ENCODE results near the gene UGT1A6.
"Not testable (repeated sequence)": the region's sequence is repeated elsewhere in the genome, so short reads cannot be mapped to it uniquely, and the experiment has no call there.

UGT1A6 gene

GRCh38 chr2:233714121-233714520, 21.4 kb downstream of the UGT1A6 start:
- DNase-seq (ENCODE audit: low read depth in 1 of 2, low spot score in 1 of 2) = no peak

- DNase-seq (ENCODE audit: low read depth in 1 of 2, low spot score in 1 of 2) = no peak
Observed at GRCh38 chr2:233718552-233718951, 25.9 kb downstream of the UGT1A6 start, which contains the start of gene UGT1A4. Gene UGT1A4, plus strand, starts transcription at chr2:233718736. Its CDS starts 85 bp downstream, at chr2:233718821.

DNA sequence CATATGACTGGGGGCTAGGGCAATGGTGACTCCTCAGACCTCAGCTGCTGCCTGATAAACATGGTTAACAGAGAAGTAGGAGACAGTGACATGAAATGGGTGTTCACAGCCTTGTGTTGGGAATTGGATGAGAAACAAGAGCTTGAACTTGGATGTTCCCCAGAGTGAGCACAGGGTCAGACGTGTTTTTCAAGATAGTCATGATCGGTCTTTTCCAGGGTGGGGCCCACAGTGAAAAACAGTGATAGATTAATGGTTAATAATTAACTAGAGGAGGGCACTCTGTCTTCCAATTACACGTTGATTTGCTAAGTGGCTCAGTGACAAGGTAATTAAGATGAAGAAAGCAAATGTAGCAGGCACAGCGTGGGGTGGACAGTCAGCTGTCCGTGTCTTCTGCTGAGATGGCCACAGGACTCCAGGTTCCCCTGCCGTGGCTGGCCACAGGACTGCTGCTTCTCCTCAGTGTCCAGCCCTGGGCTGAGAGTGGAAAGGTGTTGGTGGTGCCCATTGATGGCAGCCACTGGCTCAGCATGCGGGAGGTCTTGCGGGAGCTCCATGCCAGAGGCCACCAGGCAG, 36.1 kb downstream of the UGT1A6 start, which contains the start of gene UGT1A3:
UGT1A3 (plus strand) TSS at position 320 of the 579 bp plus-strand sequence; CDS start at position 405, 85 bp downstream.
- no peak for DNase-seq (ENCODE audit: low read depth in 1 of 2, low spot score in 1 of 2)

- DNase-seq (ENCODE audit: low read depth in 1 of 2, low spot score in 1 of 2) = not testable (repeated sequence)
Observed at GRCh38 chr2:233736868-233737653, 44.4 kb downstream of the UGT1A6 start.

DNA sequence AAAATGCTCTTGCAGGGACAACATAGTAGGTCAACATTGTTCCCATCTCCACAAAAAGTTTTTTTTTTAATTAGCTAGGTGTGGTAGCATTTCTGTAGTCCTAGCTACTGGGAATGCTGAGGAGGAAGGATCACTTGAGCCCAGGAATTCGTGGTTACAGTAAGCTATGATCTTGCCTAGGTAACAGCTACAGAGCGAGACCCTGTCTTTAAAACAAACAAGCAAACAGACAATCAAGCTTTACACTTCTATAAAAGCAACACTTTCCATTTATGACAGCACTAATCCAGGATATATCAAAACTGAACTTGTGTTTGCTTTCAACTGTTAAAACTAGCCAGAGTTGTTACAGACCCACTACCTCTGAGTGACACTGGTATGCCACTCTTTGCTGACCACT, 48.2 kb downstream of the UGT1A6 start:
- no peak for DNase-seq (ENCODE audit: low read depth in 1 of 2, low spot score in 1 of 2)

DNA sequence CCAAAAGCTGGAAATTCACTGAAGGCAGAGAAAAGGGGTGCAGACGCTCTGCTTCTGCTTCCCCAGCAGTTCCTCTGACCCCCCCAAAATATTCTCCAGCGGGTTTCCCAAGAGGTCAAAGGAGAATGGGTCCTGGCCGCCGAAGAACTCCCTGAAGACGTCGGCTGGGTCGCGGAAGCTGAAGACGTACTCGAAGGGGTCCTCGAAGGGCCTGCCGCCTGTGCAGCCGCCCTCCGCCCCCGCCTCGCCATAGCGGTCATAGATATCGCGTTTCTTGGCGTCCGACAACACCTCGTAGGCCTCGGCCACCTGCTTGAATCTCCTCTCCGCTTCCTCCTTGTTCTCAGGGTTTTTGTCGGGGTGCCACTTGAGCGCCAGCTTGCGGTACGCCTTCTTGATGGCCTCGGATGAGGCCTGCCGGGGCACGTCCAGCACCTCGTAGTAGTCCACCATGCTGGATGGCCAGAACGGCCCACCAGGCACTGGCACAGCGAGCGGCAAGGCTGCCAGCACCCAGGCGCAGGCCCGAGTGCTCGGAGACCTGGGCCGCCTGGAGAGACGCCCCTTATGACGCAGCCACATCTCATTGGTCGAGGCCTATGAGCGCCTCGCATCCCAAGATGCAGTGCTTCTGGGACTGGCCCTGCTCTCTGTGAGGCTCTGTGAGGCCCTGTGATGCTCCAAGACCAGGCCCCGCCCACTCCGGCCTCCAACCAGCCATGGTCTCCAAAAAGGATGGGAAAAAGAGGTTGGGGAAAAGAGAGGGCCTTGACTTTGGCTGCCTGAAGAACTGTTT, 51.0 kb downstream of the UGT1A6 start:
- DNase-seq (ENCODE audit: low read depth in 1 of 2, low spot score in 1 of 2) = no peak

DNA sequence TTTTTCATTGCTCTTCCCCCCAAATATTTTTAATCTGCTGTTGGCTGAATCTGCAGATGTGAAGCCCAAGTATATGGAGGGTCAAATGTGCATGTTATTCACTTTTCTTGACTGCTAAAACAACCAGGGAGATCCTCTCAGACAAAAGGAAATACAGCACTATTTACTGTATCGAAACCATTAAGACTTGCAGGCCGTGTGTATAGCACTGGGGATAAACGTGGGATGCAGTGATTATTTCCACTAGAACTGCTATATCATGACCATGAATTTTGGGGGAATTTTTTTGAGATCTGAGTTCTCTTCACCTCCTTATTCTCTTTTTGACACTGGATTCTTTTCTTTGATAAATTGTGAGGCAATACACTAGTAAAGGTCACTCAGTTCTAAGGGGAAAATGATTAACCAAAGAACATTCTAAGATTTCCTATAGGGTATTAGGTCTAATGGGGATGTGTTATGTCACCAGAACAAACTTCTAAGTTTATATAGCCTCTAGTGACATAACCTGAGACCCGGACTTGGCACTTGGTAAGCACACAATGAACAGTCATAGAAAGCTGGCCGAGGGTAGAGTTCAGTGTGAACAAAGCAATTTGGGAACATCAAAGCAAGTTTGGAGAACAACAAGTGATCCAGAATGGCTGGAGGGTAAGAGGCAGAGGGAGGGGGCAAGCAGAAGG, 52.5 kb downstream of the UGT1A6 start:
- no peak for DNase-seq (ENCODE audit: low read depth in 1 of 2, low spot score in 1 of 2)

- not testable (repeated sequence) for DNase-seq (ENCODE audit: low read depth in 1 of 2, low spot score in 1 of 2)
Observed at GRCh38 chr2:233745838-233746237, 53.1 kb downstream of the UGT1A6 start.

GRCh38 chr2:233746475-233747282, 54.0 kb downstream of the UGT1A6 start:
- DNase-seq (ENCODE audit: low read depth in 1 of 2, low spot score in 1 of 2) = no peak

- no peak for DNase-seq (ENCODE audit: low read depth in 1 of 2, low spot score in 1 of 2)
Observed at GRCh38 chr2:233747283-233747544, 54.5 kb downstream of the UGT1A6 start.

GRCh38 chr2:233750689-233751088, 58.0 kb downstream of the UGT1A6 start:
- DNase-seq (ENCODE audit: low read depth in 1 of 2, low spot score in 1 of 2) = not testable (repeated sequence)

DNA sequence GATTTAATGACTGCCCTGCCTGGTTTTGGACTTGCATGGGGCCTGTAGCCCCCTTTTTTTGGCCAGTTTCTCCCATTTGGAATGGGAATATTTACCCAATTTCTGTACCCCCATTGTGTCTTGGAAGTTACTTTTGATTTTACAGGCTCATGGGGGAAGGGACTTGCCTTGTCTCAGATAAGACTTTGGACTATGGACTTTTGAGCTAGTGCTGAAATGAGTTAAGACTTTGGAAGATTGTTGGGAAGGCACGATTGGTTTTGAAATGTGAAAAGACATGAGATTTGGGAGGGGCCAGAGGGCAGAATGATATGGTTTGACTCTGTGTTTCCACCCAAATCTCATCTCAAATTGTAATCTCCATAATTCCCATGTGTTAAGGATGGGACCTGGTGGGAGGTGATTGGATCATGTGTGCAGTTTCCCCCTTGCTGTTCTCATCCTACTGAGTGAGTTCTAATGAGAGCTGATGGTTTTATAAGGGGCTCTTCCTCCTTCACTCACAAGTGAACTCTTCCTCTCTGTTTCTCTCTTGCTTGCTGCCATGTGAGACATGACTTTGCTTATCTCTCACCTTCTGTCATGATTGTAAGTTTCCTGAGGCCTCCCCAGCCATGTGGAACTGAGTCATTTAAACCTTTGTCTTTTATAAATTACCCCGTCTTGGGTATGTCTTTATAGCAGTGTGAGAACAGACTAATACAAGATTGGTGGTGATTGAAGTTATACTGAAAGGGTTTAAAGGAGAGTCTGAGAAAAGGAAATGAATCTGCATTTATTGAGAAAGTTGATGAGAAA, 58.7 kb downstream of the UGT1A6 start:
- DNase-seq (ENCODE audit: low read depth in 1 of 2, low spot score in 1 of 2) = not testable (repeated sequence)

- no peak for DNase-seq (ENCODE audit: low read depth in 1 of 2, low spot score in 1 of 2)
Observed at GRCh38 chr2:233754872-233755611, 62.4 kb downstream of the UGT1A6 start.

GRCh38 chr2:233756429-233757081, 63.9 kb downstream of the UGT1A6 start:
- no peak for DNase-seq (ENCODE audit: low read depth in 1 of 2, low spot score in 1 of 2)

DNA sequence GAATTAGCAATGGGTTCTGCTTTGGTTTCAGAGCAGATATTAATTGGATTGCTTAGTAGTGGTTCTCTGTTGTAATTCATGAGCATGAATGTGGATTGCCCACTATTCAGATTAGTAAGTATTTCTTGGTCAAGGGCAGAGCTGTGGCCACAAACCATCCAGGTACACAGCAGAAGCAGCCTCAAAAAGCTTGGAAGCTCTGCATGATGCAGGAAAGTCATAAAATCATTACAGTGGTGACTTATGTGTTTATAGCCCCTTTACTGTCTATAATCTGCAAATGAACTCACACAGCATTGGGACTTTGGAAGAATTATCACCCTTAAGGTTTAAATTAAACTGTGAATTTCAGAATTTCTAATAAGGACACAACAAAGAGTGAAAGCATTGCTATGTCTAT, 65.5 kb downstream of the UGT1A6 start:
- no peak for DNase-seq (ENCODE audit: low read depth in 1 of 2, low spot score in 1 of 2)

- no peak for DNase-seq (ENCODE audit: low read depth in 1 of 2, low spot score in 1 of 2)
Observed at GRCh38 chr2:233758849-233759248, 66.2 kb downstream of the UGT1A6 start.

- no peak for DNase-seq (ENCODE audit: low read depth in 1 of 2, low spot score in 1 of 2)
Observed at GRCh38 chr2:233760043-233760442, 67.4 kb downstream of the UGT1A6 start, which contains the start of gene UGT1A1. Gene UGT1A1, plus strand, starts transcription at chr2:233760270. Its CDS starts 18 bp downstream, at chr2:233760288.

DNA sequence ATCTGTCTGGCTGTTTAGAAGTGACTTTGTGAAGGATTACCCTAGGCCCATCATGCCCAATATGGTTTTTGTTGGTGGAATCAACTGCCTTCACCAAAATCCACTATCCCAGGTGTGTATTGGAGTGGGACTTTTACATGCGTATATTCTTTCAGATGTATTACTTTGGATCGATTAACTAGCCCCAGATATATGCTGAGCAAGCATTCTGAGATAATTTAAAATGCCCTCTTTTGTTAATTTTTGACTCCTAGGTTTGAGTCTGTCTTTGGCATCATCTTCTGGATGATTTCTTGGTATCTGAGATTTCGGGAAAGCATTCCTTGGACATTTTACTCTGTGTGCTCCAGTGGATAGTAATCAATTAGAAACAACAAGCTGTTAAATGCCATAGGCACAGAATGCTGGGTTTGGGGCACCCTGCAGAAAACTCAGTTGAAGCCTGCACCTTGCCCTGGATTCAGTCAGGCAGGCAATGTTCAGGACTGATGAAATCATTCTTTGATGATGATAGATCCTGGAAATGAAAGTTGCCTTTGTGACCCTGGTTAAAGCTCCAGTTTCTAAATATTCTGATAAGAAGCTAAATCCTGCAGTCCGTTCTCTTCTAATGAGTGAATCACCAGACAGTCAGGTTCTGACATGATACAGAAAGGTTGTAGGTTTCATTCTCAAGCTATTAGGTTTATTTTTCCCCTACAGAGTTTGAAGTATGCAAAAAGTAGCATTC, 68.5 kb downstream of the UGT1A6 start:
- DNase-seq (ENCODE audit: low read depth in 1 of 2, low spot score in 1 of 2) = no peak
